DND-41 (cell line): ENCODE data around the gene FAM171A2.

Source experiments
- ATAC-seq: fragments of 200-7000 bp; cut with Tn5 transposase; 3 replicates; pipeline ENCODE4 v1.9.1; 2021; ENCODE audit warnings: low read depth; ENCODE audit not compliant: insufficient read depth
- DNase-seq: peaks from one replicate; pipeline ENCODE4 v3.0.0-alpha.2; 2020
- H2AFZ ChIP-seq: 2 replicates; pipeline ENCODE4 v1.6.0; 2012; ENCODE audit warnings: low read depth, low read length
- H3K27ac ChIP-seq: 2 replicates; pipeline ENCODE4 v1.5.1; 2012; ENCODE audit warnings: low read length, inconsistent platforms
- H3K27me3 ChIP-seq: fragments of 200-600 bp; sonication (generic); 2 replicates; pipeline ENCODE4 v1.6.0; 2012; ENCODE audit warnings: low read length, mild to moderate bottlenecking, inconsistent platforms; ENCODE audit not compliant: insufficient read depth, poor library complexity
- H3K36me3 ChIP-seq: 2 replicates; pipeline ENCODE4 v1.5.1; 2012; ENCODE audit warnings: low read length, inconsistent platforms; ENCODE audit not compliant: insufficient read depth
- H3K4me1 ChIP-seq: 2 replicates; pipeline ENCODE4 v1.5.1; 2012; ENCODE audit warnings: mild to moderate bottlenecking, low read length; ENCODE audit not compliant: insufficient read depth
- H3K4me2 ChIP-seq: 2 replicates; pipeline ENCODE4 v1.6.0; 2012; ENCODE audit warnings: mild to moderate bottlenecking, moderate library complexity, low read length, inconsistent platforms; ENCODE audit not compliant: insufficient read depth
- H3K4me3 ChIP-seq, 2 experiments: fragments of 200-600 bp in 1 of 2; shearing (Covaris generic) in 1 of 2; 2 replicates each; pipeline ENCODE4 v1.5.1; 2012 to 2016; ENCODE audit warnings: inconsistent platforms in 2 of 2, low read length in 2 of 2, mild to moderate bottlenecking in 2 of 2, low read depth in 1 of 2, moderate library complexity in 1 of 2
- H3K79me2 ChIP-seq: 2 replicates; pipeline ENCODE4 v1.6.0; 2012; ENCODE audit warnings: low read length, inconsistent platforms; ENCODE audit not compliant: insufficient read depth
- H3K9ac ChIP-seq: 2 replicates; pipeline ENCODE4 v1.6.0; 2012; ENCODE audit warnings: low read depth, mild to moderate bottlenecking, inconsistent platforms, low read length, moderate library complexity
- H3K9me3 ChIP-seq: 2 replicates; pipeline ENCODE4 v1.5.1; 2012; ENCODE audit warnings: low read length, moderate library complexity, mild to moderate bottlenecking, inconsistent platforms; ENCODE audit not compliant: insufficient read depth, severe bottlenecking
- H4K20me1 ChIP-seq: 2 replicates; pipeline ENCODE4 v1.6.0; 2012; ENCODE audit warnings: low read length; ENCODE audit not compliant: insufficient read depth
- EZH2 ChIP-seq: IDR thresholded peaks from 3 replicates; pipeline ENCODE4 v1.6.1; 2012; ENCODE audit warnings: borderline replicate concordance, low read depth, mild to moderate bottlenecking, moderate library complexity, low read length, inconsistent platforms; ENCODE audit not compliant: severe bottlenecking
- TF ChIP-seq, protein P1 (sequence below): IDR thresholded peaks from 2 replicates; pipeline ENCODE4 v1.5.1; 2012; ENCODE audit warnings: borderline replicate concordance, low read length, moderate library complexity, mild to moderate bottlenecking; ENCODE audit not compliant: poor library complexity, severe bottlenecking; ENCODE audit errors: extremely low read depth

Gene FAM171A2

DNA sequence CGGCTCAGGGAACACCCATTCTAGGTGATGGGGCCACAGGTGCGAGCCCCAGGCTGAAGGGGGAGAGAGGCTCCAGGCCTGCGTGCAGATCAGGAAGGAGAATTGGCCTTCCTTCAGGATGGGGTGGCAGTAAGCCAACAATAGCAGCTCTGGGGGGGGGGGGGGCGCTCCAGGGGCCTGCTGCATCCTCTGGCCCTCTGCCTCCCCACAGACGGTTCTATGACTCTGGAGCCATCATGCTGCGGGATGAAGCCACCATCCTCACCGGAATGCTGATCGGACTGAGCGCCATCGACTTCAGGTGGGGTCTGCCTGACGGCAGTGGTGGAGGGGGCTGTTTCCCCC lies 49.2 kb downstream of the FAM171A2 start:
- 0 out of 2 replicates have a peak overlapping the region, but pooled peaks have one; percentile 41 for H3K4me2 ChIP-seq

DNA sequence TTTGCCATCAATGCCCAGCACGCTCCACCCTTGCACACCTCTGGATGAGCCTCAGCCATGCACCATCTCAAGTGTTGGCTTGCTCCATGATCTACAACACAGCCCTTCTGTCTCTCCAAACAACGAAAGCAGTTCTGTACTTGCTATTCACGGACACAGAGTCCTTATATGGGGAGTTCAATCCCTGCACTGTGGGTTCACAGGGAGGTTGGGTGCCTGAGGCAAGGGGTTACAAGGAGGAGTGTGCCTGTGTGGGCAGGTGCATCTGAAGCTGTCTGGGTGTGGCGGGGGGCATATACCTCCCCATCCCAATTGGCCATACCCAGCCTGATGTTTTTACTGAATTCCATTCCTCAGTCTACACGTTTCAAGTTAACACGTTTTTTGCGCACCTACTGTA lies 49.6 kb downstream of the FAM171A2 start:
- no peaks in the 10 kb centered on the region for H3K36me3 ChIP-seq
- H3K9ac ChIP-seq, result no peak overlapping the region
- no peak overlapping the region for H2AFZ ChIP-seq
- H3K79me2 ChIP-seq, result no peaks in the 10 kb centered on the region
- H3K27ac ChIP-seq, result no peak overlapping the region
- H3K4me2 ChIP-seq, result no peak overlapping the region
- peaks cover 14% of the 10 kb centered on the region for H4K20me1 ChIP-seq
- no peaks in the 10 kb centered on the region for H3K9me3 ChIP-seq
- peaks cover 2% of the 10 kb centered on the region for H3K4me1 ChIP-seq
- peaks cover 17% of the 10 kb centered on the region for H3K27me3 ChIP-seq
- TF ChIP-seq EZH2, result no peak
- DNase-seq (no peak), ATAC-seq (no peak)
- no peak overlapping the region for H3K4me3 ChIP-seq

More for the DNA sequence above, 49.2 kb downstream of the FAM171A2 start:
- TF ChIP-seq, protein P1, sequence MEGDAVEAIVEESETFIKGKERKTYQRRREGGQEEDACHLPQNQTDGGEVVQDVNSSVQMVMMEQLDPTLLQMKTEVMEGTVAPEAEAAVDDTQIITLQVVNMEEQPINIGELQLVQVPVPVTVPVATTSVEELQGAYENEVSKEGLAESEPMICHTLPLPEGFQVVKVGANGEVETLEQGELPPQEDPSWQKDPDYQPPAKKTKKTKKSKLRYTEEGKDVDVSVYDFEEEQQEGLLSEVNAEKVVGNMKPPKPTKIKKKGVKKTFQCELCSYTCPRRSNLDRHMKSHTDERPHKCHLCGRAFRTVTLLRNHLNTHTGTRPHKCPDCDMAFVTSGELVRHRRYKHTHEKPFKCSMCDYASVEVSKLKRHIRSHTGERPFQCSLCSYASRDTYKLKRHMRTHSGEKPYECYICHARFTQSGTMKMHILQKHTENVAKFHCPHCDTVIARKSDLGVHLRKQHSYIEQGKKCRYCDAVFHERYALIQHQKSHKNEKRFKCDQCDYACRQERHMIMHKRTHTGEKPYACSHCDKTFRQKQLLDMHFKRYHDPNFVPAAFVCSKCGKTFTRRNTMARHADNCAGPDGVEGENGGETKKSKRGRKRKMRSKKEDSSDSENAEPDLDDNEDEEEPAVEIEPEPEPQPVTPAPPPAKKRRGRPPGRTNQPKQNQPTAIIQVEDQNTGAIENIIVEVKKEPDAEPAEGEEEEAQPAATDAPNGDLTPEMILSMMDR, result no peak
- no peak for TF ChIP-seq EZH2
- H3K36me3 ChIP-seq, result peaks cover 3% of the 10 kb centered on the region
- H3K27ac ChIP-seq, result no peak overlapping the region
- peaks cover 17% of the 10 kb centered on the region for H3K27me3 ChIP-seq
- H3K9ac ChIP-seq, result no peak overlapping the region
- no peak for DNase-seq
- no peaks in the 10 kb centered on the region for H3K9me3 ChIP-seq
- H3K4me1 ChIP-seq, result no peaks in the 10 kb centered on the region
- H3K4me3 ChIP-seq, result no peak overlapping the region
- H2AFZ ChIP-seq, result no peak overlapping the region
- peaks cover 15% of the 10 kb centered on the region for H4K20me1 ChIP-seq
- H3K79me2 ChIP-seq, result no peaks in the 10 kb centered on the region
- ATAC-seq, result no peak

DNA sequence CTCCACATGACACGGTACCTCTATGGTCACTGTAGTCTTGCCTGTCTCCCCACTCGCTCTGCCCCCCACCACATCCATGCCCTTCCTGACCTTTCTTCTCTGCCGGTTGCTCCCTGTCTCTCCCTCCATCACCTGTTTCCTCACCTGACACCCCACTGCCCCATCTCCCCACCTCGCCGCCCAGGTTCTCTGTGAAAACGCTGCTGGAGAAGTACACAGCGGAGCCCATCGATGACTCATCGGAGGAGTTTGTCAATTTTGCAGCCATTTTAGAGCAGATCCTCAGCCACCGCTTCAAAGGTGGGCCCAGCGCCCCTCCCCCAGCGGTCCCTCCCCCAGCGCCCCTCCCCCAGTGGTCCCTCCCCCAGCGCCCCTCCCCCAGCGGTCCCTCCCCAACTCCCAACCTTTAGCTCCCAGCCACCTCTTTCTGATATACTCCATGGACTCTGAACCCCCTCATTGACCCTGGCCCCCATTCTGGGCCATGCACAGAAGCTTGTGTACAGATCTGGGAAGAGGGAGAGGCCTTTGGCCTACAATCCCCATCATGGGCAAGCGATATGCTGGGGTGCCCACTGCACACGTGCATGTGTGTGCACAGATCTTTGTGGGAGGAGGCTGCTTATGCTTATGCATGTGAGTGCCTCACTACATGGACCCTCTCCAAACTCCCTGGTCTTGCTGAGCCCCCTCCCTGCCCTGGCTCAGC lies 51.1 kb downstream of the FAM171A2 start:
- DNase-seq (no peak), ATAC-seq (no peak)
- peaks cover 8% of the 10 kb centered on the region for H4K20me1 ChIP-seq
- no peak overlapping the region for H3K4me3 ChIP-seq
- no peaks in the 10 kb centered on the region for H3K36me3 ChIP-seq
- H3K4me2 ChIP-seq, result no peak overlapping the region
- no peak for TF ChIP-seq EZH2
- TF ChIP-seq, protein P1, result no peak
- no peaks in the 10 kb centered on the region for H3K79me2 ChIP-seq
- no peaks in the 10 kb centered on the region for H3K9me3 ChIP-seq
- H3K9ac ChIP-seq, result no peak overlapping the region
- no peak overlapping the region for H3K27ac ChIP-seq
- H3K27me3 ChIP-seq, result peaks cover 17% of the 10 kb centered on the region
- peaks cover 15% of the 10 kb centered on the region for H3K4me1 ChIP-seq
- no peak overlapping the region for H2AFZ ChIP-seq

DNA sequence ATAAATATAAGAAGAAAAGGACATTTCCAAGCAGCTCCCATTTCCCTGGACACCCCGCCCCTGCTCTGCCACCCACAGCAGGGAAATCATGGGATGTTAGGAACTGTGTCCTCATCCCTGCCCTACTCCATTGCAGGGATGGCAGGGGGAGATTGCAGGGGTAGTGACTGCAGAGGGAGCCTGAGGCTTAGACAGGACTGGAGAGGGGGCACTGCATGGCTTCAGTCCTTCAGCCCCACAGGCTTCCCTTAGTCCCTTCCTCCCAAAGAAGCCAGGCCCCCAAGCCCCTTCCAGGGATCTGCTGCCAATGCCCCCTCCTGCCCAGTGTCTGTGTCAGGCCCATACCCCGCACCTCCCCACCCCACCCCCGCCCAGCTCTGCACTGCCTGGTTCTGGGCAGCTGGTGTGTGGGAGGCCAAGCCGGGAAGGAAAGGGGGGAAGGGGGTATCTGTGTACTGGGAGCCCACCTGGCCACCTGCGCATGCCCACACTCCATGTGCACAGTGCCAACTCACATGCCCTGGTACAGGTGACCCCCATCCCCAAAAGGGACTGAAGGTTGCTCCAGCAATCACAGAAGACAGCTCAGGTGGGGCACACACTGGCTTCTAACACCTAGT lies 52.0 kb downstream of the FAM171A2 start:
- H3K36me3 ChIP-seq, result no peaks in the 10 kb centered on the region
- H2AFZ ChIP-seq, result no peak overlapping the region
- peaks cover 19% of the 10 kb centered on the region for H3K4me1 ChIP-seq
- DNase-seq, result no peak
- H3K9me3 ChIP-seq, result no peaks in the 10 kb centered on the region
- no peak overlapping the region for H3K4me2 ChIP-seq
- H3K9ac ChIP-seq, result no peak overlapping the region
- no peak overlapping the region for H3K4me3 ChIP-seq
- ATAC-seq, result no peak
- H4K20me1 ChIP-seq, result peaks cover 8% of the 10 kb centered on the region
- H3K27me3 ChIP-seq, result peaks cover 17% of the 10 kb centered on the region
- H3K79me2 ChIP-seq, result no peaks in the 10 kb centered on the region
- no peak overlapping the region for H3K27ac ChIP-seq
- TF ChIP-seq EZH2, result no peak
- TF ChIP-seq, protein P1, result no peak
